HG03175 (cell line): ENCODE data around the gene MPND.
"Not testable (repeated sequence)": the region's sequence is repeated elsewhere in the genome, so short reads cannot be mapped to it uniquely, and the experiment has no call there.

Experiments used
- ATAC-seq: cut with Tn5 transposase; IDR thresholded peaks from one replicate; pipeline ENCODE4 v1.9.1; 2021; ENCODE audit warnings: mild to moderate bottlenecking, moderate library complexity; ENCODE audit not compliant: unreplicated experiment

Gene MPND

GRCh38 chr19:4345342-4346019 is 2.1 kb downstream of the MPND start:
- ATAC-seq, result no peak

- no peak for ATAC-seq
These were observed 2.6 kb downstream of the MPND start for GRCh38 chr19:4346020-4346383.

- ATAC-seq, result no peak
These were observed 4.2 kb downstream of the MPND start for GRCh38 chr19:4347521-4347920.

GRCh38 chr19:4349225-4349624 is 5.9 kb downstream of the MPND start:
- not testable (repeated sequence) for ATAC-seq

GRCh38 chr19:4350111-4350510 is 6.7 kb downstream of the MPND start:
- ATAC-seq, result no peak

- no peak for ATAC-seq
These were observed 7.4 kb downstream of the MPND start for GRCh38 chr19:4350726-4351125.

- no peak for ATAC-seq
These were observed 9.3 kb downstream of the MPND start for GRCh38 chr19:4352701-4353121.

GRCh38 chr19:4354282-4354681 is 10.9 kb downstream of the MPND start:
- ATAC-seq, result no peak

GRCh38 chr19:4354897-4355296 is 11.5 kb downstream of the MPND start:
- ATAC-seq, result no peak

GRCh38 chr19:4357095-4357797 is 13.9 kb downstream of the MPND start:
- no peak for ATAC-seq

GRCh38 chr19:4357921-4358326 is 14.6 kb downstream of the MPND start:
- no peak for ATAC-seq

- no peak for ATAC-seq
These were observed 15.6 kb downstream of the MPND start for GRCh38 chr19:4358709-4359626.

GRCh38 chr19:4359627-4360000 is 16.3 kb downstream of the MPND start:
- no peak for ATAC-seq

GRCh38 chr19:4360081-4360569 is 16.8 kb downstream of the MPND start:
- no peak for ATAC-seq

GRCh38 chr19:4360641-4361151 is 17.3 kb downstream of the MPND start:
- ATAC-seq, result no peak

GRCh38 chr19:4361152-4362046 is 18.0 kb downstream of the MPND start:
- no peak for ATAC-seq

- ATAC-seq, result no peak
These were observed 18.9 kb downstream of the MPND start for GRCh38 chr19:4362101-4362828.

- ATAC-seq, result no peak
These were observed 19.6 kb downstream of the MPND start for GRCh38 chr19:4362831-4363545.
